HTERT RPE-1 (cell line): Measurements from ENCODE around the gene NRXN3.

ENCODE experiments used
- in situ Hi-C: fragments of 300-500 bp; cut with MboI; formaldehyde crosslinking; loops from 4 replicates; pipeline ENCODE4 v1.14.3; 2020; ENCODE audit warnings: low sequenced_read_pairs

The NRXN3 gene

GRCh38 chr14:78172428-78172827 lies 2.3 kb downstream of the NRXN3 start:
- in situ Hi-C loops, result no loop called here

GRCh38 chr14:78173346-78174035 lies 3.3 kb downstream of the NRXN3 start:
- in situ Hi-C loops, result no loop called here

- in situ Hi-C loops, result no loop called here
Observed at GRCh38 chr14:78175412-78175811, 5.2 kb downstream of the NRXN3 start.

GRCh38 chr14:78178071-78178470 lies 7.9 kb downstream of the NRXN3 start:
- in situ Hi-C loops, result no loop called here

- in situ Hi-C loops, result no loop called here
Observed at GRCh38 chr14:78178971-78179370, 8.8 kb downstream of the NRXN3 start.

GRCh38 chr14:78181270-78181669 lies 11.1 kb downstream of the NRXN3 start:
- in situ Hi-C loops, result no loop called here

GRCh38 chr14:78182722-78183121 lies 12.5 kb downstream of the NRXN3 start:
- in situ Hi-C loops, result no loop called here

GRCh38 chr14:78184157-78184556 lies 14.0 kb downstream of the NRXN3 start:
- in situ Hi-C loops, result no loop called here

- in situ Hi-C loops, result no loop called here
Observed at GRCh38 chr14:78186277-78186676, 16.1 kb downstream of the NRXN3 start.

- in situ Hi-C loops, result no loop called here
Observed at GRCh38 chr14:78188882-78189281, 18.7 kb downstream of the NRXN3 start.

GRCh38 chr14:78195431-78195830 lies 25.3 kb downstream of the NRXN3 start:
- in situ Hi-C loops, result no loop called here

GRCh38 chr14:78196323-78196722 lies 26.1 kb downstream of the NRXN3 start:
- in situ Hi-C loops, result no loop called here

GRCh38 chr14:78197051-78197450 lies 26.9 kb downstream of the NRXN3 start:
- in situ Hi-C loops, result no loop called here

GRCh38 chr14:78202163-78202562 lies 32.0 kb downstream of the NRXN3 start:
- in situ Hi-C loops, result no loop called here

- in situ Hi-C loops, result no loop called here
Observed at GRCh38 chr14:78202976-78203375, 32.8 kb downstream of the NRXN3 start.

GRCh38 chr14:78207414-78207813 lies 37.2 kb downstream of the NRXN3 start:
- in situ Hi-C loops, result no loop called here

- in situ Hi-C loops, result no loop called here
Observed at GRCh38 chr14:78220273-78220672, 50.1 kb downstream of the NRXN3 start.

- in situ Hi-C loops, result no loop called here
Observed at GRCh38 chr14:78222746-78223145, 52.6 kb downstream of the NRXN3 start.

GRCh38 chr14:78227248-78228077 lies 57.3 kb downstream of the NRXN3 start:
- in situ Hi-C loops, result no loop called here

- in situ Hi-C loops, result no loop called here
Observed at GRCh38 chr14:78228702-78229327, 58.6 kb downstream of the NRXN3 start.

GRCh38 chr14:78232231-78233000 lies 62.2 kb downstream of the NRXN3 start:
- in situ Hi-C loops, result no loop called here
